Calu3 (cell line): ENCODE data around the gene MYLIP. TPM values are rescaled to one million over a fixed set of nuclear protein-coding genes. Genes with fewer than 3 reads are reported as not detected.

Experiments
- BruUV-seq: library from RNA; stranded (reverse); fragments of 400-500 nt; replicated peaks from 2 replicates; lab custom pipeline; 2021; lab: Mats Ljungman, UMichigan
- CTCF ChIA-PET: fragments of 300-600 bp; sonication (Branson Sonifier 250); formaldehyde crosslinking; loops from one replicate; lab custom pipeline; 2022; ENCODE audit warnings: antibody characterized with exemption; lab: Charles Lee
- DNase-seq: peaks from one replicate; pipeline ENCODE4 v3.0.0; 2022
- H3K27ac Mint-ChIP-seq: one replicate; pipeline ENCODE4 v1.8.0; 2022; ENCODE audit warnings: mixed read lengths; ENCODE audit not compliant: unreplicated experiment
- H3K27me3 Mint-ChIP-seq: one replicate; pipeline ENCODE4 v1.8.0; 2022; ENCODE audit warnings: mixed read lengths; ENCODE audit not compliant: unreplicated experiment
- H3K36me3 Mint-ChIP-seq: one replicate; pipeline ENCODE4 v1.8.0; 2022; ENCODE audit warnings: mild to moderate bottlenecking, moderate library complexity, mixed read lengths; ENCODE audit not compliant: insufficient read depth, unreplicated experiment
- H3K4me1 Mint-ChIP-seq: one replicate; pipeline ENCODE4 v1.8.0; 2022; ENCODE audit warnings: mild to moderate bottlenecking, low read depth, mixed read lengths; ENCODE audit not compliant: unreplicated experiment
- H3K4me3 Mint-ChIP-seq: one replicate; pipeline ENCODE4 v1.8.0; 2022; ENCODE audit warnings: mild to moderate bottlenecking, low read depth, moderate library complexity, mixed read lengths; ENCODE audit not compliant: unreplicated experiment
- H3K9me3 Mint-ChIP-seq: one replicate; pipeline ENCODE4 v1.8.0; 2022; ENCODE audit warnings: low read depth, mixed read lengths; ENCODE audit not compliant: unreplicated experiment
- CTCF ChIP-seq: fragments of 200-600 bp; IDR thresholded peaks from one replicate; pipeline ENCODE4 v1.8.0; 2022; ENCODE audit warnings: antibody characterized with exemption; ENCODE audit not compliant: unreplicated experiment
- intact Hi-C: fragments of 100-400 bp; cut with micrococcal nuclease; formaldehyde crosslinking; loops from one replicate; pipeline ENCODE4 v1.10.0; 2022; ENCODE audit not compliant: unreplicated experiment
- total RNA-seq: library from RNA; stranded (reverse); gene quantifications from 2 replicates; pipeline ENCODE4 v1.2.3, GENCODE V29; 2022

The MYLIP gene
- total RNA-seq, 1 experiment from 2014 or later = 8.1 TPM

DNA sequence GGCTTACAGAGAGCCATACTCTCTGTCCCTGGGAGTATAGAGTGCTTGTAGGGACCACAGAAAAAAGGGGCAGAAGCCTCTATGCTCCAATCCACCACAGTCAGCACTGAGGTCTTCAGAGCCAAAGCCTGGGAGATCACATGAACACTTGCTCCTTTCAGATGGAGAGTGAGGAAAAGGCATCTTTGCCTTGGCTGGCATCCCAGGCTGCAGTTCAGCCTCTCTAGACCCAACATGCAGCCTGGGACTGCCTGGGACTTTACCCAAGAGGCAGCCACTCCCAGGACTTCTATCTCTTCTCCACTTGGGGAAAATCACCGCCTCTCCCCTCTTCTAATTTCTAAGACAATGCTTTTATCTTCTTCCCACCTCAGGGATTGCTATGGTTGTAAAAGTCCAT lies 46.5 kb upstream of the MYLIP start:
- no TSS peak for BruUV-seq
- intact Hi-C loops = no loop called here
- no peak overlapping the region for H3K4me3 Mint-ChIP-seq
- H3K9me3 Mint-ChIP-seq = no peaks in the 10 kb centered on the region
- CTCF ChIA-PET = no interaction called here
- H3K27me3 Mint-ChIP-seq = no peaks in the 10 kb centered on the region
- H3K4me1 Mint-ChIP-seq = no peaks in the 10 kb centered on the region
- no peaks in the 10 kb centered on the region for H3K36me3 Mint-ChIP-seq
- no peak for DNase-seq
- no peak for TF ChIP-seq CTCF
- H3K27ac Mint-ChIP-seq = no peak overlapping the region

- Mint-ChIP-seq H3K9me3 (no peaks in the 10 kb centered on the region), H3K27me3 (peaks cover 14% of the 10 kb centered on the region), H3K36me3 (no peaks in the 10 kb centered on the region), H3K4me1 (no peaks in the 10 kb centered on the region), H3K4me3 (no peak overlapping the region), H3K27ac (no peak overlapping the region)
- DNase-seq = no peak
- no TSS peak for BruUV-seq
- intact Hi-C loops = no loop called here
- CTCF ChIA-PET = interaction anchor here (0.6 kb wide), 1 partner anchor 1324 kb away, joined by 3 read pairs; no protein-coding TSS in a partner anchor
- TF ChIP-seq CTCF = no peak
Measured at GRCh38 chr6:16086965-16087364, 41.9 kb upstream of the MYLIP start.

DNA sequence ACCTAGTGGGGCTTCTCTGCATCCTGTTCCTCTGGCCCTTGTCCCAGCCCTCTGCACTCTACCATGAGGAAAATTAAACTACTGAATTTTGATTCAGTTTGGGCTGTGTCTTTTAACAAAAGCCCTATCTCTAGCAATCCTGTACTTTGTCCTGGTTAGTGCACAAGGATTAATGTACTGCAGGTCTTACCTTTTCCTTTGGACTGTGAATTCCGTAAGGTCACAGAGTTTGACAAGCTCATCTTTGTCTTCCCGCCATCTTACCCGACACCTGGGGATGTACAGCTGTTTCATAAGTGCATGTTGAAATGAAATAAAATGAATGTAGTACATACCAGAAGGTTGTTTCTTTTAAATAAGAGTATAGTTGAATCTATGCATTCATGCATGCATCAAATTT lies 41.5 kb upstream of the MYLIP start:
- no peak for TF ChIP-seq CTCF
- H3K27me3 Mint-ChIP-seq = peaks cover 14% of the 10 kb centered on the region
- intact Hi-C loops = no loop called here

GRCh38 chr6:16088409-16088808 lies 40.5 kb upstream of the MYLIP start:
- Mint-ChIP-seq H3K27me3 (peaks cover 14% of the 10 kb centered on the region), H3K27ac (no peak overlapping the region), H3K36me3 (no peaks in the 10 kb centered on the region), H3K4me1 (no peaks in the 10 kb centered on the region), H3K4me3 (no peak overlapping the region), H3K9me3 (no peaks in the 10 kb centered on the region)
- TF ChIP-seq CTCF = no peak
- DNase-seq = no peak
- CTCF ChIA-PET = no interaction called here
- intact Hi-C loops = no loop called here
- no TSS peak for BruUV-seq

More for the DNA sequence above, 41.5 kb upstream of the MYLIP start:
- Mint-ChIP-seq H3K36me3 (no peaks in the 10 kb centered on the region), H3K4me1 (no peaks in the 10 kb centered on the region), H3K27ac (no peak overlapping the region), H3K9me3 (no peaks in the 10 kb centered on the region), H3K4me3 (no peak overlapping the region)
- CTCF ChIA-PET = interaction anchor here (0.6 kb wide), 1 partner anchor 1323 kb away, joined by 3 read pairs; no protein-coding TSS in a partner anchor
- BruUV-seq = no TSS peak
- DNase-seq = no peak
